ENCODE data around the gene ARHGEF33.

ARHGEF33 gene

GRCh38 chr2:38905251-38905650 lies 15.6 kb downstream of the ARHGEF33 start:
- H3K4me2 ChIP-seq (ENCODE audit: low read depth, low read length, poor library complexity, severe bottlenecking): no peak overlapping the region
- no peaks in the 10 kb centered on the region for H4K20me1 ChIP-seq (ENCODE audit: low read depth, low read length)
- H3K9me2 ChIP-seq (replicated peaks; ENCODE audit: insufficient read depth, low read length): no peaks in the 10 kb centered on the region
- no peak overlapping the region for H3K4me3 ChIP-seq (ENCODE audit: insufficient read depth, low read length, poor library complexity, severe bottlenecking)
- H3K9ac ChIP-seq (ENCODE audit: low read length): no peak overlapping the region
- no peaks in the 10 kb centered on the region for H3F3A ChIP-seq (ENCODE audit: insufficient read depth)
- H3K27ac ChIP-seq (ENCODE audit: low read depth, low read length): no peak overlapping the region
- no peak overlapping the region for H2AFZ ChIP-seq (ENCODE audit: low read depth, low read length, severe bottlenecking)
- no peaks in the 10 kb centered on the region for H3K36me3 ChIP-seq (ENCODE audit: low read length)
- no peaks in the 10 kb centered on the region for H3K27me3 ChIP-seq (ENCODE audit: low read length)
- TF ChIP-seq, protein P1, sequence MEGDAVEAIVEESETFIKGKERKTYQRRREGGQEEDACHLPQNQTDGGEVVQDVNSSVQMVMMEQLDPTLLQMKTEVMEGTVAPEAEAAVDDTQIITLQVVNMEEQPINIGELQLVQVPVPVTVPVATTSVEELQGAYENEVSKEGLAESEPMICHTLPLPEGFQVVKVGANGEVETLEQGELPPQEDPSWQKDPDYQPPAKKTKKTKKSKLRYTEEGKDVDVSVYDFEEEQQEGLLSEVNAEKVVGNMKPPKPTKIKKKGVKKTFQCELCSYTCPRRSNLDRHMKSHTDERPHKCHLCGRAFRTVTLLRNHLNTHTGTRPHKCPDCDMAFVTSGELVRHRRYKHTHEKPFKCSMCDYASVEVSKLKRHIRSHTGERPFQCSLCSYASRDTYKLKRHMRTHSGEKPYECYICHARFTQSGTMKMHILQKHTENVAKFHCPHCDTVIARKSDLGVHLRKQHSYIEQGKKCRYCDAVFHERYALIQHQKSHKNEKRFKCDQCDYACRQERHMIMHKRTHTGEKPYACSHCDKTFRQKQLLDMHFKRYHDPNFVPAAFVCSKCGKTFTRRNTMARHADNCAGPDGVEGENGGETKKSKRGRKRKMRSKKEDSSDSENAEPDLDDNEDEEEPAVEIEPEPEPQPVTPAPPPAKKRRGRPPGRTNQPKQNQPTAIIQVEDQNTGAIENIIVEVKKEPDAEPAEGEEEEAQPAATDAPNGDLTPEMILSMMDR (IDR thresholded peaks at IDR 0.05; ENCODE audit: insufficient read depth, low read length, poor library complexity, severe bottlenecking): no peak
- no peak for TF ChIP-seq EZH2phosphoT487 (conservative IDR thresholded peaks at IDR 0.05; ENCODE audit: low read length)
- no peaks in the 10 kb centered on the region for H3K9me3 ChIP-seq (ENCODE audit: insufficient read depth, low read length)
- no peaks in the 10 kb centered on the region for H3K79me2 ChIP-seq (ENCODE audit: insufficient read depth, low read length)

DNA sequence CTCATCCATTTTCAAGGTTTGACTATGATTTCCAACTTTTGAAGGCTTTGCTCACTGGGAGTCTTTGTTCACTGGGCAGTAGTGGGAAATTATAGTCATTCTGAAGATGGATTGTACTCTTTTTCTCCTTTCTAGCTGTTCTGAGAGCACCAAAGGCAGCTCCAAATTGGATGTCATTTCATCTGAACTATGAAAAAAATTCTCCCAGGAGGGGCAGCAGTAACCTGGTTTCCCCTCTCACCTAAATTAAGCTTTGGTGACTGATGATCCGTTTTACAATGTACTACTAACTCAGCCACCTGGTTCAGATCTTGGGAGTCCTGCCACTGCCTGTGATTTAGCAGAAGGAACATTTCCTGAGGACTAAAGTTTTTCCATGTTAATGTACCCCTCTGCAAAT lies 17.6 kb downstream of the ARHGEF33 start:
- H3K36me3 ChIP-seq (ENCODE audit: low read length): no peaks in the 10 kb centered on the region
- TF ChIP-seq EZH2phosphoT487 (conservative IDR thresholded peaks at IDR 0.05; ENCODE audit: low read length): no peak
- TF ChIP-seq, protein P1 (IDR thresholded peaks at IDR 0.05; ENCODE audit: insufficient read depth, low read length, poor library complexity, severe bottlenecking): no peak
- no peak overlapping the region for H3K4me2 ChIP-seq (ENCODE audit: low read depth, low read length, poor library complexity, severe bottlenecking)
- no peaks in the 10 kb centered on the region for H4K20me1 ChIP-seq (ENCODE audit: low read depth, low read length)
- no peaks in the 10 kb centered on the region for H3K9me2 ChIP-seq (replicated peaks; ENCODE audit: insufficient read depth, low read length)
- H3F3A ChIP-seq (ENCODE audit: insufficient read depth): no peaks in the 10 kb centered on the region
- H3K9me3 ChIP-seq (ENCODE audit: insufficient read depth, low read length): no peaks in the 10 kb centered on the region
- no peaks in the 10 kb centered on the region for H3K79me2 ChIP-seq (ENCODE audit: insufficient read depth, low read length)
- no peak overlapping the region for H3K9ac ChIP-seq (ENCODE audit: low read length)
- H3K27ac ChIP-seq (ENCODE audit: low read depth, low read length): no peak overlapping the region
- H3K27me3 ChIP-seq (ENCODE audit: low read length): no peaks in the 10 kb centered on the region
- no peak overlapping the region for H3K4me3 ChIP-seq (ENCODE audit: insufficient read depth, low read length, poor library complexity, severe bottlenecking)
- H2AFZ ChIP-seq (ENCODE audit: low read depth, low read length, severe bottlenecking): no peak overlapping the region

DNA sequence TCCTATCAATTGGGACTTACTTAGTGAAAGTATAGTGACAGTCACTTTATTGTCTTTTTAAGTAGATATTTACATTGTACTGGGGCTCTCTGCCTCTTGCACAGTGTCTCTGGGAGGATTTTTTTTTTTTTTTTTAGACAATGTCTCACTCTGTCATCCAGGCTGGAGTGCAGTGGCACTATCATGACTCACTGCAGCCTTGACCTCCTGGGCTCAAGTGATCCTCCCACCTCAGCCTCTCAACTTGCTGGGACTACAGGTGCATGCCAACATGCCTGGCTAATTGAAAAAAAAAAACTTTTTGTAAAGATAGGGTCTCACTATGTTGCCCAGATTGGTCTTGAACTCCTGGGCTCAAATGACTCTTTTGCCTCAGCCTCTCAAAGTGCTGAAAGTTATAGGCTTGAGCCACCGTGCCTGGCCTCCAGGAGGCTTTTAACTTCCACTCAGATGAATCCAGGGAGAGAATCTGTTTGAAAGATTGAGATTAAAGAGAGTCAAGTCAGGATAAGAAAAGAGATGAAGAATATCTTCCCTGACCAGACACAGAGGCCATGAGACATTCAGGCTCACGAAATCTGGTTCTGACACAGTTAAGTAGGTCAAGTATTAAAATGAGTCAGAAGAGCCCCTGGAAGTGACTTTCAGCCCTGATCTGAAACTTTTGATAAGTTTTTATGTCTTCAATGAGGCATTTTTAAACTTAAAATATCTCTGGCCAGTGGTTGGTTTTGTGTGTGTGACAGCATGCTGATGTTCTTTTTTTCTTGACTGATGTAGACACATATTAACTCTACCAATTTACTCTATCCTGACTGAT lies 18.3 kb downstream of the ARHGEF33 start:
- Histone ChIP-seq H3K4me2 (ENCODE audit: low read depth, low read length, poor library complexity, severe bottlenecking) (no peak overlapping the region), H4K20me1 (ENCODE audit: low read depth, low read length) (no peaks in the 10 kb centered on the region), H3K79me2 (ENCODE audit: insufficient read depth, low read length) (no peaks in the 10 kb centered on the region), H3K9me2 (replicated peaks; ENCODE audit: insufficient read depth, low read length) (no peaks in the 10 kb centered on the region), H3K27ac (ENCODE audit: low read depth, low read length) (no peak overlapping the region), H3K9me3 (ENCODE audit: insufficient read depth, low read length) (no peaks in the 10 kb centered on the region), H3K27me3 (ENCODE audit: low read length) (no peaks in the 10 kb centered on the region), H2AFZ (ENCODE audit: low read depth, low read length, severe bottlenecking) (no peak overlapping the region), H3K36me3 (ENCODE audit: low read length) (no peaks in the 10 kb centered on the region), H3K9ac (ENCODE audit: low read length) (no peak overlapping the region), H3F3A (ENCODE audit: insufficient read depth) (no peaks in the 10 kb centered on the region), H3K4me3 (ENCODE audit: insufficient read depth, low read length, poor library complexity, severe bottlenecking) (no peak overlapping the region)
- no peak for TF ChIP-seq EZH2phosphoT487 (conservative IDR thresholded peaks at IDR 0.05; ENCODE audit: low read length)
- TF ChIP-seq, protein P1 (IDR thresholded peaks at IDR 0.05; ENCODE audit: insufficient read depth, low read length, poor library complexity, severe bottlenecking): no peak
